Glutamatergic neuron (in vitro differentiated cells): ENCODE data around the gene MCF2. TPM values are rescaled to one million over a fixed set of nuclear protein-coding genes. Genes with fewer than 3 reads are reported as not detected.
A peak's percentile ranks its signal among the peaks of the same experiment; 100 is the strongest.
"Not testable (repeated sequence)": the region's sequence is repeated elsewhere in the genome, so short reads cannot be mapped to it uniquely, and the experiment has no call there.

Experiments used
- DNase-seq: peaks from one replicate; pipeline ENCODE4 v3.0.0; 2022
- H3K27ac Mint-ChIP-seq: one replicate; pipeline ENCODE4 v1.8.0; 2020; ENCODE audit warnings: mild to moderate bottlenecking, mixed read lengths, inconsistent platforms; ENCODE audit not compliant: unreplicated experiment
- H3K27me3 Mint-ChIP-seq: one replicate; pipeline ENCODE4 v1.8.0; 2020; ENCODE audit warnings: mild to moderate bottlenecking, moderate library complexity, mixed read lengths, inconsistent platforms; ENCODE audit not compliant: unreplicated experiment
- H3K36me3 Mint-ChIP-seq: one replicate; pipeline ENCODE4 v1.8.0; 2020; ENCODE audit warnings: mild to moderate bottlenecking, mixed read lengths, inconsistent platforms; ENCODE audit not compliant: unreplicated experiment
- H3K4me1 Mint-ChIP-seq: one replicate; pipeline ENCODE4 v1.8.0; 2020; ENCODE audit warnings: mild to moderate bottlenecking, low read depth, mixed read lengths, inconsistent platforms; ENCODE audit not compliant: unreplicated experiment
- H3K4me3 Mint-ChIP-seq: one replicate; pipeline ENCODE4 v1.8.0; 2020; ENCODE audit warnings: mild to moderate bottlenecking, mixed read lengths, inconsistent platforms; ENCODE audit not compliant: unreplicated experiment
- H3K9me3 Mint-ChIP-seq: one replicate; pipeline ENCODE4 v1.8.0; 2020; ENCODE audit warnings: mild to moderate bottlenecking, moderate library complexity, mixed read lengths, inconsistent platforms; ENCODE audit not compliant: unreplicated experiment
- CTCF ChIP-seq: fragments of 200-600 bp; sonication (generic); IDR thresholded peaks from one replicate; pipeline ENCODE4 v1.5.0; 2021; ENCODE audit not compliant: partially characterized antibody, unreplicated experiment
- total RNA-seq: library from RNA; stranded (reverse); fragmentation: NEBNext Ultra II Directional; extraction: Animal tissue kit (Norgen Biotek cat#: 25700); gene quantifications from one replicate; pipeline ENCODE4 v1.2.1, GENCODE V29; 2021; ENCODE audit not compliant: unreplicated experiment

Gene MCF2
- total RNA-seq, 1 donor from 2014 or later = 1.2 TPM

DNA sequence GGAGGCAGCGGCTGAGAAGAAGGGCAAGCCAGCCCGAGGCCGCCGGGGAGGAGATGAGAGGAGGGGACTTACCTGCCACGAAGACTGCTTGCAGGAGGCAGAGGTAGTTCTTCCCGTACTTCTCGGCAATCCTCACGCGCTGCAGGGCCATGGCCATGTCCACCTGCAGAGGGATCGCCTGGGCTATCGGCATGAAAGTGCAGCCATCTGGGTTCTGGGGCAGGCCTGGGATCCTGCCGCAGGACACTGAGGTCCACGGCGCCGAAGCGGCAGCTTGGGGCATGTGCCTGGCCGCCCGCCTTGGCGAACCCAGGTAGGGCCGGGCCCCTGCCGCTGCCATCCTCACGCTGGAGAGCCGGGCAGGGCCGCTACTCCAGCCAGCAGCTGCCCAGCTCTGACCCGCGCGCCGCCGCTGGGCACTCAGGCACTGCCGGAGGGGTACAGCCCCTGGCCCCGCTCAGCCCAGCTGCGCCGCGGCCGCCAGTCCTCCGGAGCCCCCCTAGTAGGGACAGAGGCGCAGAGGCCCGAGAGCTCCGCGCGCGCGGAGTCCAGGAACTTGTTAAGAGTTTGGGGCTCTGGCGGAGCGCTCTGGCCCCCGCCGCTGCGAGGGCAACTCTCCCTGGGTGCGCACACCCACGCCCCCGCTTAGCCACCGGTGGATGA lies 16.0 kb downstream of the MCF2 start:
- peaks cover 3% of the 10 kb centered on the region for H3K9me3 Mint-ChIP-seq
- no peaks in the 10 kb centered on the region for H3K36me3 Mint-ChIP-seq
- peak overlapping the region; percentile 20 for H3K4me3 Mint-ChIP-seq
- peak; percentile 17 for DNase-seq
- H3K27ac Mint-ChIP-seq = no peak overlapping the region
- H3K27me3 Mint-ChIP-seq = no peaks in the 10 kb centered on the region
- no peaks in the 10 kb centered on the region for H3K4me1 Mint-ChIP-seq
- TF ChIP-seq CTCF = no peak

DNA sequence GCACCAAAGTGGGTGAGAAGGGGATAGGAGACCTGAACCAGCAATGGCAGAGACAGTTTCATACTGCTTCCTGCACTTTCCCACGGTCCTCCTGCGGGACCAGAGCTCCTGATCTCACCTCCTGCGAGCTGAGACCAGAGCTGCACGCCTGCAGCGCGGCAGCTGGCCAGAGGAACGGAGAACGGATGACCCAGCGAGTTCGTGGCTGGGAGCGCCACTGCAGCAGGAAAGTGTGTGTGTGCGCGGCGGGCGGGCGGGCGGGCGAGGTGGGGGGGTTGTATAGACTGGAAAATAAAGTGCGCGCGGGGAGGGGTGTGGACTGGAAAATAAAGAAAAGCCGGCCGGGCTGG lies 16.5 kb downstream of the MCF2 start:
- Mint-ChIP-seq H3K4me3 (peak overlapping the region; percentile 75), H3K36me3 (no peaks in the 10 kb centered on the region), H3K9me3 (peaks cover 3% of the 10 kb centered on the region), H3K27me3 (no peaks in the 10 kb centered on the region), H3K4me1 (no peaks in the 10 kb centered on the region), H3K27ac (no peak overlapping the region)
- TF ChIP-seq CTCF = no peak
- DNase-seq = peak; percentile 17

GRCh38 chrX:139685175-139685574 lies 22.8 kb downstream of the MCF2 start:
- not testable (repeated sequence) for H3K9me3 Mint-ChIP-seq, H3K4me1 Mint-ChIP-seq, H3K36me3 Mint-ChIP-seq, H3K27me3 Mint-ChIP-seq, H3K4me3 Mint-ChIP-seq, H3K27ac Mint-ChIP-seq, DNase-seq

- no peaks in the 10 kb centered on the region for H3K9me3 Mint-ChIP-seq
- no peak for DNase-seq
- H3K4me1 Mint-ChIP-seq = no peaks in the 10 kb centered on the region
- H3K4me3 Mint-ChIP-seq = no peak overlapping the region
- no peaks in the 10 kb centered on the region for H3K36me3 Mint-ChIP-seq
- peaks cover 2% of the 10 kb centered on the region for H3K27me3 Mint-ChIP-seq
- TF ChIP-seq CTCF = no peak
- H3K27ac Mint-ChIP-seq = no peak overlapping the region
These were observed 27.6 kb downstream of the MCF2 start for GRCh38 chrX:139680356-139680755.

GRCh38 chrX:139647597-139647996 lies 60.4 kb downstream of the MCF2 start:
- Mint-ChIP-seq H3K36me3 (no peaks in the 10 kb centered on the region), H3K27me3 (peaks cover 1% of the 10 kb centered on the region), H3K4me1 (no peaks in the 10 kb centered on the region), H3K4me3 (no peak overlapping the region), H3K9me3 (no peaks in the 10 kb centered on the region), H3K27ac (no peak overlapping the region)
- no peak for TF ChIP-seq CTCF
- DNase-seq = no peak
